IPS-20b (cell line): ENCODE results near the gene SMAP2.

Experiments used
- H3K27ac ChIP-seq: one replicate; pipeline ENCODE4 v1.5.1; 2013; ENCODE audit warnings: low read length
- H3K27me3 ChIP-seq: 2 replicates; pipeline ENCODE4 v1.6.1; 2013; ENCODE audit warnings: mild to moderate bottlenecking, low read length, inconsistent platforms; ENCODE audit not compliant: insufficient read depth
- H3K36me3 ChIP-seq: 2 replicates; pipeline ENCODE4 v1.6.1; 2013; ENCODE audit warnings: low read depth, mild to moderate bottlenecking, inconsistent platforms, low read length, moderate library complexity; ENCODE audit not compliant: insufficient read depth
- H3K4me1 ChIP-seq: 2 replicates; pipeline ENCODE4 v1.6.1; 2013; ENCODE audit warnings: mild to moderate bottlenecking, control low read depth, inconsistent platforms, low read length, moderate library complexity; ENCODE audit not compliant: insufficient read depth
- H3K4me3 ChIP-seq: 2 replicates; pipeline ENCODE4 v1.5.1; 2013; ENCODE audit warnings: mild to moderate bottlenecking, low read length, inconsistent platforms
- H3K9ac ChIP-seq: 2 replicates; pipeline ENCODE4 v1.6.1; 2013; ENCODE audit warnings: low read depth, mild to moderate bottlenecking, inconsistent platforms, low read length, moderate library complexity
- H3K9me3 ChIP-seq: 2 replicates; pipeline ENCODE4 v1.6.1; 2013; ENCODE audit warnings: mild to moderate bottlenecking, low read depth, low read length, inconsistent platforms; ENCODE audit not compliant: insufficient read depth

SMAP2 gene

DNA sequence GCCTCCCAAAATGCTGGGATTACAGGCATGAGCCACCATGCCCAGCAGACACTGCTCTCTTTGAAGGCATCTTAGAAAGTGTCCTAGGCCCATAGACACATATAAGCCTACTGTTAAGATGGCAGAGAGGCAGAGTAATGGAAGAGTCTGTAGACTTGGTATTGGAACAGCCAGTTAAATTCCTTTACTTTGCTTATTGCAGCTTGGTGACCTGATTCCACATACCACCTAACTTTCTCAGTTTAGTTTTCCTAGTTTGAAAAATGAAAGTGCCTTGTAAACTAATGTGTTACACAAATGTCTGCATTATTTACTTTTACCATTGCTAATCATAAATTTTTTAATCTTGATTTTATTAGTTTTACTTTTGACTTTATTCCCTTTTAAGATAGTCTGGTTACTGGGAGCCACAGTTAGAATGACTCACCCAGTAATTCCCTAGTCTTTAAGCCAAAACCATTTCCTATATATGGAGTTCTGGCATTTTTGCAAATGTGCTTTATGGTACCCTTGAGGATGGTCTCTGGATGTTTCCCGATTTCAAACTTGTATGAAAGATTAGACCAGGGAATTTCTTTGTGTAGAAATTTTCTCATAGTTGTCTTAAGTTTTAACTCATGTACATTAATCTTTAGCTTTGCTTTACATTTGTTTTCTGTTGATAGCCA lies 6.4 kb downstream of the SMAP2 start:
- H3K27me3 ChIP-seq = peaks cover 6% of the 10 kb centered on the region
- no peak overlapping the region for H3K4me3 ChIP-seq
- H3K27ac ChIP-seq = no peak overlapping the region
- no peaks in the 10 kb centered on the region for H3K4me1 ChIP-seq
- H3K9me3 ChIP-seq = no peaks in the 10 kb centered on the region
- no peaks in the 10 kb centered on the region for H3K36me3 ChIP-seq
- H3K9ac ChIP-seq = no peak overlapping the region

DNA sequence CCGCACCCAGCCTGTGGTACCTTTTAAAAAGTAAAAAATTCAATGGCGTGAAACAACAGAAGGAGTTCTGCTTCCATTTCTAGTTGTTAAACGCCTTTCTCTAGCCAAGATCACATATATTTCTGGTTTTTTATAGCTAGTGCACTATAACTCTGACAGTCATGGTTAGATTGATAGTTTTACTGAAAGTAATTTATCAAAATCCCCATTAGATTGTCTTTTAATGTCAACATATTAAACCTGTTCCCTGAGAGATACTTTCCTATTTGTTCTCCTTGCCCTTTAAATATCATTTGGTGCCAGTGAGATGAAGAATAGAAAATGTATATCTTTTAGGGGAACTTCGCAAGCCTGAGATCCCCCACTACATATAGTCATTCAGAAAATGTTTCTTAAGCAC lies 7.3 kb downstream of the SMAP2 start:
- no peak overlapping the region for H3K4me3 ChIP-seq
- no peaks in the 10 kb centered on the region for H3K9me3 ChIP-seq
- no peaks in the 10 kb centered on the region for H3K4me1 ChIP-seq
- no peaks in the 10 kb centered on the region for H3K27me3 ChIP-seq
- no peak overlapping the region for H3K9ac ChIP-seq
- no peak overlapping the region for H3K27ac ChIP-seq
- no peaks in the 10 kb centered on the region for H3K36me3 ChIP-seq

DNA sequence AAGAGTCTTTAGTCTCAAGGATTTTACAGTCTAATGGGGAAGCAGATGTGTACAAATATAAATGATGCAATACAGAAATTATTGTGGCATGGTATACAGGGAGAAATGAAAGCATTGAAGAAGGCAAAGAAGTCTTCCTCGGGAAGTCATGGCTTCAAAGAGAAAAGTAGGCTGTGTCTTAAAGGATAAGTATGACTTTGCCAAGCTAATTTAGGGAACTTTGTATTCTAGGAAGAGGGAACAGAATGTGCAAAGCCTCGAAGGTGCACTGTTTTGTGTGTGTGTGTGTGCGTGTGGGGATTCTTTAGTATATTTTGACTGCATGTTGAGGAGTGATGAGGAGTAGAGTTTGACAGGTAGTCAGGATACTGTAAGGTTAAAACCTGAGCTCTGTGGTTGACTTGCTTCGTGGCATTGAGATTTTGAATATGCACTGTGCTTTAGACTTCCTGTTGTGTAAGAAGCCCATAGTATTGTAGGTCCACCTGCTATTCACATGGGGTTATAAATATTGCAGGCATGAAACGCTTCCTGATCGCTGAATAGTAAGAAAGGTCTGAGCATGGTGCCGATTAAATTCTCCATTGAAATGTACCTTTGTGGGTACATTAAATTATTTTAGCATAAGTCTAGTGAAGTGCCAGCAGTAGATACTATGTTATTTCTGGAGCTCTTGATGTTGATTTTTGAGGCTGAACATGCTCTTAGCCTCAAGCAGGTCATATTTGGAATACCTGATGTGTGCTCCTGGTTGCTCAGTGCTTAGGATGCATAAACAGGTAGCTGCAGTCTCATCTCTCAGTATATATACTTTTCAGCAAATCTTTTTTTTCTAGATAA lies 8.0 kb downstream of the SMAP2 start:
- no peak overlapping the region for H3K4me3 ChIP-seq
- no peak overlapping the region for H3K27ac ChIP-seq
- H3K9ac ChIP-seq = no peak overlapping the region

GRCh38 chr1:40382108-40382460 lies 8.6 kb downstream of the SMAP2 start:
- no peaks in the 10 kb centered on the region for H3K27me3 ChIP-seq
- H3K9me3 ChIP-seq = no peaks in the 10 kb centered on the region
- H3K36me3 ChIP-seq = no peaks in the 10 kb centered on the region
- no peak overlapping the region for H3K4me3 ChIP-seq
- H3K4me1 ChIP-seq = no peaks in the 10 kb centered on the region
- no peak overlapping the region for H3K27ac ChIP-seq
- no peak overlapping the region for H3K9ac ChIP-seq

More for the DNA sequence above, 8.0 kb downstream of the SMAP2 start:
- Histone ChIP-seq H3K9me3 (no peaks in the 10 kb centered on the region), H3K27me3 (no peaks in the 10 kb centered on the region), H3K36me3 (no peaks in the 10 kb centered on the region), H3K4me1 (no peaks in the 10 kb centered on the region)

GRCh38 chr1:40382601-40383000 lies 9.1 kb downstream of the SMAP2 start:
- H3K36me3 ChIP-seq = no peaks in the 10 kb centered on the region
- H3K9ac ChIP-seq = no peak overlapping the region
- no peaks in the 10 kb centered on the region for H3K9me3 ChIP-seq
- no peaks in the 10 kb centered on the region for H3K27me3 ChIP-seq
- no peaks in the 10 kb centered on the region for H3K4me1 ChIP-seq
- H3K4me3 ChIP-seq = no peak overlapping the region
- H3K27ac ChIP-seq = no peak overlapping the region

GRCh38 chr1:40383095-40383487 lies 9.6 kb downstream of the SMAP2 start:
- no peak overlapping the region for H3K4me3 ChIP-seq
- no peak overlapping the region for H3K27ac ChIP-seq
- no peaks in the 10 kb centered on the region for H3K36me3 ChIP-seq
- no peaks in the 10 kb centered on the region for H3K9me3 ChIP-seq
- 0 out of 2 replicates have a peak overlapping the region, but pooled peaks have one; percentile 11 for H3K9ac ChIP-seq
- H3K27me3 ChIP-seq = no peaks in the 10 kb centered on the region
- H3K4me1 ChIP-seq = no peaks in the 10 kb centered on the region

- Histone ChIP-seq H3K4me1 (no peaks in the 10 kb centered on the region), H3K9ac (0 out of 2 replicates have a peak overlapping the region, but pooled peaks have one; percentile 15), H3K36me3 (no peaks in the 10 kb centered on the region), H3K9me3 (no peaks in the 10 kb centered on the region), H3K27me3 (no peaks in the 10 kb centered on the region), H3K4me3 (no peak overlapping the region), H3K27ac (no peak overlapping the region)
Observed at GRCh38 chr1:40383488-40384412, 10.2 kb downstream of the SMAP2 start.

- no peaks in the 10 kb centered on the region for H3K27me3 ChIP-seq
- H3K27ac ChIP-seq = no peak overlapping the region
- no peaks in the 10 kb centered on the region for H3K9me3 ChIP-seq
- H3K36me3 ChIP-seq = no peaks in the 10 kb centered on the region
- H3K9ac ChIP-seq = 0 out of 2 replicates have a peak overlapping the region, but pooled peaks have one; percentile 15
- H3K4me1 ChIP-seq = no peaks in the 10 kb centered on the region
- no peak overlapping the region for H3K4me3 ChIP-seq
Observed at GRCh38 chr1:40384413-40384762, 10.9 kb downstream of the SMAP2 start.

GRCh38 chr1:40384887-40385286 lies 11.4 kb downstream of the SMAP2 start:
- Histone ChIP-seq H3K36me3 (no peaks in the 10 kb centered on the region), H3K9ac (no peak overlapping the region), H3K9me3 (no peaks in the 10 kb centered on the region), H3K4me1 (no peaks in the 10 kb centered on the region), H3K4me3 (no peak overlapping the region), H3K27me3 (no peaks in the 10 kb centered on the region), H3K27ac (no peak overlapping the region)

DNA sequence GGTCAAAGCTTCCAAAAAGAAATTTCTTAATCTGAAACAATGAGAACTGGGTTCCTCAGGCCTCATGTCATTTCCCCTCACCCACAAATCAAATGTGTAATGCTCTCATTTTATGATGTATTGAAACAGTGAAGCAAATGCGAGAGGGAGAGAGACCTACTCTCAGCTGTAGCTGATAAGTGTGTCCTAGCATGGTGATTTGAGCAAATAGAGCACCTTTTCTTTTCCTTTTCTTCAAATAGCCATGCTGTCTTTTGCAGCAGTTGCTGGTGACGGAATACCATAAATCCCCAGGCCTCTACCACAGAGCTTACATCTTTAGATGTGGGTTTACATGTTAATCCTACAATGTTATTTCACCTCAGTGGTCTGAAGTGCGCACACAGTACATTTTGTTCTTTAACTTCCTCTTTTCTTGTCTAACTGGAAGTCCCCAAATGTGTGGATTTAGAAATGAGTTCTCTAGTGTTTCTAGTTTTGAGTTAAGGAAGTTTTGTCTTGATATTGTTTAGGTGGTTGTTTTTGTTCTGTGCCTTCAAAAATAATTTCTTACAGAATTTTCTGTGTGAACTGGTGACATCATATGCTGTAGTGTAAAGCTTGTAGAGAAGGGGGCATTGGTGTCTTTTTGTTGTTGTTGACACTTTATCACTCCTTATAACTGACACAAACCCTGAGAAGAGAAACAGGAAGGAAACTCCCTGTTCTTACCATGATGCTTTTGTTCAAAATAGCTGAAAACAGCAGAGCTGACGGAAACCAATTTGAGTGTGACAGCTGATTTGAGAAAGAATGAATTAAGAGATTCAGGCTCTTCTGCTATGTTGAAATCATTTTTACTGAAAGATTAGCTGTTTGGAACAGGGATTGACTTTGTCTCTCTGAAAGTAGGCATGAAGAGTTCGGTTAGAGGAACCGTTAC lies 12.2 kb downstream of the SMAP2 start:
- Histone ChIP-seq H3K9me3 (no peaks in the 10 kb centered on the region), H3K9ac (no peak overlapping the region), H3K4me3 (no peak overlapping the region), H3K4me1 (no peaks in the 10 kb centered on the region), H3K27ac (no peak overlapping the region), H3K27me3 (no peaks in the 10 kb centered on the region), H3K36me3 (no peaks in the 10 kb centered on the region)

GRCh38 chr1:40386359-40386723 lies 12.8 kb downstream of the SMAP2 start:
- Histone ChIP-seq H3K4me1 (no peaks in the 10 kb centered on the region), H3K4me3 (no peak overlapping the region), H3K27me3 (no peaks in the 10 kb centered on the region), H3K9me3 (no peaks in the 10 kb centered on the region), H3K36me3 (no peaks in the 10 kb centered on the region), H3K9ac (no peak overlapping the region), H3K27ac (no peak overlapping the region)
